Ovary (tissue), 3 donors: ENCODE results near the gene PER1.

Source experiments
- CTCF ChIP-seq, 3 donors: fragments of 450-650 bp in 2 of 3; fragments of 200-600 bp in 1 of 3; IDR thresholded peaks; one replicate each; pipeline versions ENCODE4 v1.5.1 to v1.8.0; 2016 to 2022; ENCODE audit warnings: antibody characterized with exemption in 3 of 3, mild to moderate bottlenecking in 1 of 3
- EP300 ChIP-seq: sonication (generic); formaldehyde crosslinking; IDR thresholded peaks from one replicate; pipeline ENCODE4 v1.6.1; 2017; ENCODE audit warnings: antibody characterized with exemption
- POLR2A ChIP-seq: fragments of 450-650 bp; IDR thresholded peaks from one replicate; pipeline ENCODE4 v1.6.1; 2017; ENCODE audit warnings: antibody characterized with exemption, mild to moderate bottlenecking, moderate library complexity
- donor health status: DM: no; HTN: no; CAD: no.

- TF ChIP-seq POLR2A, result no peak
- no peak for TF ChIP-seq CTCF (IDR thresholded peaks at IDR 0.05)
- TF ChIP-seq EP300, result no peak
Observed at GRCh38 chr17:8100763-8101162, 51.4 kb downstream of the PER1 start.
